SK-N-SH treated with all-trans-retinoic acid at 6 μM for 48 hours (cell line): ENCODE data around the gene PXMP2.

ENCODE experiments used
- BACH2 ChIP-seq: fragments of 250-450 bp; sonication (Bioruptor Pico); IDR thresholded peaks from 2 replicates; pipeline ENCODE4 v1.9.0; 2021; ENCODE audit warnings: mild to moderate bottlenecking, borderline replicate concordance
- SNAI2 ChIP-seq: fragments of 250-450 bp; sonication (Bioruptor Pico); IDR thresholded peaks from 2 replicates; pipeline ENCODE4 v1.5.0; 2020; ENCODE audit warnings: mild to moderate bottlenecking, moderate library complexity
- TF ChIP-seq, protein P1 (sequence below): fragments of 250-450 bp; sonication (Bioruptor Pico); IDR thresholded peaks from 2 replicates; pipeline ENCODE4 v1.8.0; 2021; ENCODE audit warnings: low read depth, mild to moderate bottlenecking, moderate library complexity, borderline replicate concordance

DNA sequence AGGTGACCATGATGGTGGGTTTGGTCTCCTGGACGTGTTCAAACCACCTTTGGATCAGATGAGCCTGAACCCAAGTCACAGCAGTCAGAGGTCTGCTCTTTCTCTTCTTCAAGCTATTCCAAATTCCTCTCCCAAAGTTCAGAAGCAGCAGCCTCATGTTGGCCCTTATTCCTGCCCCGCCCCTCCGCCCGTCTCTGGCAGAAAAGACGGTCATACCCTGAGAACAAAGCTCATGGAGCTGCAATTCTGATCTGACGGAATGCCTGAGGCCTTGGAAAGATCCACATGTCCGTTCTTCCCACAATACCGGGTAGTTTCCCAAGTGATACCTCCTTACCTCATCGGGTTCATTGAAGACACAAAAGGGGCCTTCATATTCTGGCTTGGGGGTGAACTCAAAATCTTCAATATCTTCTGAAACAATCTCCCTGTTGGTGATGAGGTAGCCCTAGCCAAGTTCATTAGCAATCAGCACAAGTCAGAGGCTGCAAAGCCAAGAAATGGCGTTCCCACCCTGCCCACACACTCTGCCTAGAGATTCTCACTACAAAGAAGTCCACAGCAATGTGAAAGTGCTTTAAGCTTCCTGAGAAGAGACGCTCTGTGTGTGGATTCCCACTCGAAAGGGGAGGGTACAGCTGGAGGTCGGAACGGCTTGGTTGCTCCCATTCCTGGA lies 11.5 kb upstream of the PXMP2 start:
- TF ChIP-seq BACH2 (CRISPR knock-in tag) = no peak
- TF ChIP-seq, protein P1, sequence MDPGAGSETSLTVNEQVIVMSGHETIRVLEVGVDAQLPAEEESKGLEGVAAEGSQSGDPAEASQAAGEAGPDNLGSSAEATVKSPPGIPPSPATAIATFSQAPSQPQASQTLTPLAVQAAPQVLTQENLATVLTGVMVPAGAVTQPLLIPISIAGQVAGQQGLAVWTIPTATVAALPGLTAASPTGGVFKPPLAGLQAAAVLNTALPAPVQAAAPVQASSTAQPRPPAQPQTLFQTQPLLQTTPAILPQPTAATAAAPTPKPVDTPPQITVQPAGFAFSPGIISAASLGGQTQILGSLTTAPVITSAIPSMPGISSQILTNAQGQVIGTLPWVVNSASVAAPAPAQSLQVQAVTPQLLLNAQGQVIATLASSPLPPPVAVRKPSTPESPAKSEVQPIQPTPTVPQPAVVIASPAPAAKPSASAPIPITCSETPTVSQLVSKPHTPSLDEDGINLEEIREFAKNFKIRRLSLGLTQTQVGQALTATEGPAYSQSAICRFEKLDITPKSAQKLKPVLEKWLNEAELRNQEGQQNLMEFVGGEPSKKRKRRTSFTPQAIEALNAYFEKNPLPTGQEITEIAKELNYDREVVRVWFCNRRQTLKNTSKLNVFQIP (CRISPR knock-in tag) = no peak
- no peak for TF ChIP-seq SNAI2 (CRISPR knock-in tag)
